HepG2 (cell line): ENCODE data around the gene TXNRD2. TPM values are rescaled to one million over a fixed set of nuclear protein-coding genes. Genes with fewer than 3 reads are reported as not detected.
A peak's percentile ranks its signal among the peaks of the same experiment; 100 is the strongest.
"Not testable (repeated sequence)": the region's sequence is repeated elsewhere in the genome, so short reads cannot be mapped to it uniquely, and the experiment has no call there.

ENCODE experiments used
- ATAC-seq: fragments of 200-7000 bp; cut with Tn5 transposase; 3 replicates; pipeline ENCODE4 v1.9.1; 2020; ENCODE audit warnings: mild to moderate bottlenecking, moderate library complexity
- BruUV-seq: library from RNA; stranded (reverse); fragments of 400-500 nt; replicated peaks from 2 replicates; lab custom pipeline; 2021; lab: Mats Ljungman, UMichigan
- CTCF ChIA-PET: fragments of 300-600 bp; formaldehyde crosslinking; extraction: SDS; loops from one replicate; lab custom pipeline; 2021; ENCODE audit warnings: low total read pairs, inconsistent platforms, low intra/inter-chr PET ratio; lab: Yijun Ruan, JAX
- POLR2A ChIA-PET: fragments of 350-600 bp; sonication (Branson Sonifier 250); formaldehyde crosslinking; loops from one replicate; lab custom pipeline; 2020; ENCODE audit warnings: antibody characterized with exemption, inconsistent platforms; lab: Yijun Ruan, JAX
- DNase-seq: peaks from one replicate; pipeline ENCODE4 v3.0.0-alpha.2; 2015; ENCODE audit warnings: low spot score
- FAIRE-seq: peaks from 3 replicates; lab custom pipeline; 2011; peaks lifted over from hg19 to GRCh38; lab: Jason Lieb, UNC
- H2AFZ ChIP-seq: one replicate; pipeline ENCODE4 v1.6.1; 2011; ENCODE audit warnings: low read length, inconsistent platforms
- H3K27ac ChIP-seq: fragments of 300-600 bp; 3 replicates; pipeline ENCODE4 v1.8.0; 2011; ENCODE audit warnings: mixed run types, mild to moderate bottlenecking, mixed read lengths, low read length, inconsistent platforms; ENCODE audit not compliant: insufficient read depth; ENCODE audit errors: extremely low read length
- H3K27me3 ChIP-seq, 2 experiments: fragments of 200-600 bp in 1 of 2; 2 replicates in 1 of 2; 3 replicates in 1 of 2; pipeline versions ENCODE4 v1.6.0 to v1.8.0; 2011; ENCODE audit warnings: low read length in 2 of 2, mild to moderate bottlenecking in 2 of 2, moderate library complexity in 2 of 2, inconsistent platforms in 1 of 2; ENCODE audit not compliant: insufficient read depth in 2 of 2, control insufficient read depth in 1 of 2
- H3K36me3 ChIP-seq, 2 experiments: fragments of 200-600 bp in 1 of 2; replicated peaks in 1 of 2; 2 replicates in 1 of 2; 3 replicates in 1 of 2; pipeline versions ENCODE4 v1.5.1 to v1.8.0; 2011; ENCODE audit warnings: low read length in 2 of 2, inconsistent platforms in 1 of 2; ENCODE audit not compliant: insufficient read depth in 2 of 2, control insufficient read depth in 1 of 2
- H3K4me1 ChIP-seq: 2 replicates; pipeline ENCODE4 v1.5.1; 2012; ENCODE audit warnings: low read length, inconsistent platforms; ENCODE audit not compliant: insufficient read depth
- H3K4me2 ChIP-seq: 2 replicates; pipeline ENCODE4 v1.6.0; 2011; ENCODE audit warnings: low read depth, low read length, inconsistent platforms
- H3K4me3 ChIP-seq, 3 experiments: fragments of 200-600 bp in 1 of 3; sonication (generic), shearing (Covaris generic) in 1 of 3; replicated peaks in 1 of 3; 2 replicates each; pipeline ENCODE4 v1.5.1; 2011 to 2016; ENCODE audit warnings: low read length in 3 of 3, inconsistent platforms in 2 of 3, low read depth in 2 of 3, mild to moderate bottlenecking in 2 of 3, control low read depth in 1 of 3, mixed read lengths in 1 of 3; ENCODE audit not compliant: insufficient read depth in 1 of 3
- H3K79me2 ChIP-seq: one replicate; pipeline ENCODE4 v1.6.1; 2011; ENCODE audit warnings: low read length, inconsistent platforms; ENCODE audit not compliant: insufficient read depth
- H3K9ac ChIP-seq: 2 replicates; pipeline ENCODE4 v1.6.0; 2011; ENCODE audit warnings: mild to moderate bottlenecking, low read depth, low read length, inconsistent platforms; ENCODE audit not compliant: insufficient read depth
- H3K9me3 ChIP-seq: 2 replicates; pipeline ENCODE4 v1.5.1; 2012; ENCODE audit warnings: mild to moderate bottlenecking, low read length
- H4K20me1 ChIP-seq: 2 replicates; pipeline ENCODE4 v1.6.0; 2011; ENCODE audit warnings: inconsistent platforms, mild to moderate bottlenecking, low read length, moderate library complexity; ENCODE audit not compliant: insufficient read depth
- HOXD1 ChIP-seq: sonication (generic); formaldehyde crosslinking; IDR thresholded peaks from 2 replicates; pipeline ENCODE4 v1.5.0; 2020; ENCODE audit warnings: missing genetic modification reagents
- SMYD3 ChIP-seq: sonication (generic); formaldehyde crosslinking; IDR thresholded peaks from 2 replicates; pipeline ENCODE4 v1.8.1; 2023; ENCODE audit warnings: mild to moderate bottlenecking, missing genetic modification reagents
- THYN1 ChIP-seq: sonication (generic); formaldehyde crosslinking; IDR thresholded peaks from 2 replicates; pipeline ENCODE4 v1.8.1; 2023; ENCODE audit warnings: low read depth, mild to moderate bottlenecking, moderate library complexity, missing genetic modification reagents, borderline replicate concordance
- ZFP37 ChIP-seq: sonication (generic); formaldehyde crosslinking; IDR thresholded peaks from 2 replicates; pipeline ENCODE4 v1.4.0; 2020; ENCODE audit warnings: missing genetic modification reagents, borderline replicate concordance
- WGBS: methylation state at CpG from one replicate; pipeline ENCODE4 v1.1.6; 2017; ENCODE audit warnings: low lambda C conversion rate; 5-methylcytosine and 5-hydroxymethylcytosine counted together
- in situ Hi-C: cut with HindIII; loops from 2 replicates; pipeline ENCODE4 v1.10.0; 2017; ENCODE audit warnings: low pct_unique_long_range_greater_than_20kb; ENCODE audit not compliant: extremely low pct_ligation_motif_present
- intact Hi-C: fragments of 100-400 bp; cut with micrococcal nuclease; formaldehyde crosslinking; loops from one replicate; pipeline ENCODE4 v1.10.0; 2022; ENCODE audit not compliant: unreplicated experiment
- polyA plus RNA-seq, 8 experiments: library from polyadenylated mRNA; depleted of rRNA in 3 of 8; stranded (reverse) in 7 of 8; unstranded in 1 of 8; fragments of >200 nt; fragmentation: Illumina TruSeq in 4 of 8; extraction: Trizol in 4 of 8; gene quantifications; 2 replicates each; pipeline versions ENCODE4 v1.2.1 to v1.2.3, GENCODE V29; 2011 to 2016; ENCODE audit warnings: low read depth in 4 of 8, missing spikeins in 1 of 8, mixed read lengths in 1 of 8; ENCODE audit not compliant: insufficient read depth in 1 of 8
- total RNA-seq, 5 experiments: library from RNA; depleted of rRNA; stranded (reverse); fragments of >200 nt; fragmentation: Illumina TruSeq; extraction: Trizol; gene quantifications; 2 replicates each; pipeline ENCODE4 v1.2.3, GENCODE V29; 2016; ENCODE audit warnings: low read depth in 1 of 5
- TF ChIP-seq, protein P1 (sequence below): sonication (generic); formaldehyde crosslinking; IDR thresholded peaks from 2 replicates; pipeline ENCODE4 v1.4.0; 2020; ENCODE audit warnings: missing genetic modification reagents
- TF ChIP-seq, protein P2 (sequence below): sonication (generic); formaldehyde crosslinking; IDR thresholded peaks from 2 replicates; pipeline ENCODE4 v1.4.0; 2020; ENCODE audit warnings: missing genetic modification reagents, mild to moderate bottlenecking, borderline replicate concordance
- TF ChIP-seq, protein P3 (sequence below): conservative IDR thresholded peaks from 2 replicates; pipeline ENCODE4 v1.6.1; 2018; ENCODE audit warnings: missing genetic modification reagents
- TF ChIP-seq, protein P4 (sequence below): sonication (generic); formaldehyde crosslinking; IDR thresholded peaks from 2 replicates; pipeline ENCODE4 v1.4.0; 2020; ENCODE audit warnings: mild to moderate bottlenecking, missing genetic modification reagents

The TXNRD2 gene
- total and polyA plus RNA-seq, 2 of the 13 experiments (the other 11 are each of a cell fraction or from before 2014, with no cell fraction given) = 17.5 to 18.6 TPM

DNA sequence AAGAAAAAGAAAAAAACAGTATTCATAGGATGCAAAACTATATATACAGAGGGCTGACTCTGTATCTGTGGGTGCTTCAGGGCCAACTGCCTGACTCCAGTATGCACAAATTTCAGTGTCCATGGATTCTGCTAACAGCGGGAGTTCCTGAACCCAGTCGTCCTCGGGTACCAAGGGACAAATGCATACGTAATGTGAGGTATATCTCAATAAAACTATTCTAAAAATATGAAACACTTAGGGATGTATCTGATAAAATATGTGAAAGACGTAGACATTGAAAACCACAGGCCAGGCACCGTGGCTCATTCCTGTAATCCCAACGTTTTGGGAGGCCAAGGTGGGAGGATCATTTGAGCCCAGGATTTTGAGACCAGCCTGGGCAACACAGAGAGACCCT lies 13.9 kb downstream of the TXNRD2 start (continued):
- TF ChIP-seq THYN1 (no peak), ZFP37 (CRISPR knock-in tag) (no peak), HOXD1 (CRISPR knock-in tag) (no peak)

DNA sequence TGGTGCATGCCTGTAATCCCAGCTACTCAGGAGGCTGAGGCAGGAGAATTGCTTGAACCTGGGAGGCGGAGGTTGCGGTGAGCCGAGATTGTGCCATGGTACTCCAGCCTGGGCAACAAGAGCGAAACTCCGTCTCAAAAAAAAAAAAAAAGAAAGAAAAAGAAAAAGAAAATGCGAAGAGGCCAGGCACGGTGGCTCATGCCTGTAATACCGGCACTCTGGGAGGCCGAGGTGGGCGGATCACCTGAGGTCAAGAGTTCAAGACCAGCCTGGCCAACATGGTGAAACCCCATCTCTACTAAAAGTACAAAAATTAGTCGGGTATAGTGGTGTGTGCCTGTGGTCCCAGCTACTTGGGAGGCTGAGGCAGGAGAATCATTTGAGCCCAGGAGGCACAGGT lies 15.6 kb downstream of the TXNRD2 start:
- WGBS = 96% methylated on average over 10 of the region's 11 CpGs
- ATAC-seq, DNase-seq, H2AFZ ChIP-seq, H3K4me3 ChIP-seq, POLR2A ChIA-PET, CTCF ChIA-PET, FAIRE-seq, H4K20me1 ChIP-seq, intact Hi-C loops, H3K36me3 ChIP-seq, H3K9me3 ChIP-seq, in situ Hi-C loops, H3K9ac ChIP-seq, H3K4me1 ChIP-seq, H3K27ac ChIP-seq, H3K4me2 ChIP-seq, BruUV-seq, H3K27me3 ChIP-seq, H3K79me2 ChIP-seq: not testable (repeated sequence)

DNA sequence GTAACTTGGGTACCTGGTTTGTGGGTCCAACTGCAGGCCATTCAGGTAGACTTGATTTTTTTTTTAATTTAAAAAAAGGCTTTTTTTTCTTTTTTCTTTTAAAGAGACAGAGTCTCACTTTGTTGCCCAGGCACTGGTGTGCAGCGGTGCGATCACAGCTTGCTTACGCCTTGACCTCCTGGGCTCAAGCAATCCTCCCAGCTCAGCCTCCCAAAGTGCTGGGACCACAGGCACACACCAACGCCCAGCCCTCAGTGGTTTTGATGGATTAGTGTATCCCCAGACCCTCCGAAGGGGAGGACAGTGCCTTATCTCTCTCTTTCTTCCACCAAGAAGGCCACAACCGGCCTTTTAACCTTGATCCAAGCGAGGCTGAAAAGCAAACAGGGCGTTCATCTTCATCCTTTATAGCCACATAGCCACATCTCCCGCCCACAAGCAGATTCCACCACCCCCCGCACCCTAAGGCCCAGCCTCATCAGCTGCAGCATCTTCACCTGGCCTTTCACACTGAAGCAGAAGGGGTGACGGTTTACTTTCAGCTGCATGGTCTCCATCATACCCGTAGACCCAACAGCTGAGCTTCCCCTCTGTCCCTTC lies 17.6 kb downstream of the TXNRD2 start:
- ChIA-PET POLR2A (no interaction called here), CTCF (no interaction called here)
- no peak overlapping the region for H3K27ac ChIP-seq
- H3K4me3 ChIP-seq = no peak overlapping the region
- H3K9me3 ChIP-seq = no peaks in the 10 kb centered on the region
- ATAC-seq = no peak
- H3K36me3 ChIP-seq = 0 out of 5 replicates have a peak, but pooled peaks cover 0 to 3% of the 10 kb centered on the region in 2 experiments
- in situ Hi-C loops (no loop called here), intact Hi-C loops (no loop called here)
- H3K79me2 ChIP-seq = no peaks in the 10 kb centered on the region
- BruUV-seq = no TSS peak
- no peaks in the 10 kb centered on the region; the same call in 1 of the 2 replicates for H3K4me1 ChIP-seq
- no peaks in the 10 kb centered on the region for H4K20me1 ChIP-seq
- H2AFZ ChIP-seq = no peak overlapping the region
- no peak for FAIRE-seq
- H3K4me2 ChIP-seq = no peak overlapping the region
- H3K9ac ChIP-seq = no peak overlapping the region
- no peaks in the 10 kb centered on the region for H3K27me3 ChIP-seq
- no peak for DNase-seq
- WGBS = 83% methylated on average over 12 of the region's 12 CpGs
- TF ChIP-seq, protein P1, sequence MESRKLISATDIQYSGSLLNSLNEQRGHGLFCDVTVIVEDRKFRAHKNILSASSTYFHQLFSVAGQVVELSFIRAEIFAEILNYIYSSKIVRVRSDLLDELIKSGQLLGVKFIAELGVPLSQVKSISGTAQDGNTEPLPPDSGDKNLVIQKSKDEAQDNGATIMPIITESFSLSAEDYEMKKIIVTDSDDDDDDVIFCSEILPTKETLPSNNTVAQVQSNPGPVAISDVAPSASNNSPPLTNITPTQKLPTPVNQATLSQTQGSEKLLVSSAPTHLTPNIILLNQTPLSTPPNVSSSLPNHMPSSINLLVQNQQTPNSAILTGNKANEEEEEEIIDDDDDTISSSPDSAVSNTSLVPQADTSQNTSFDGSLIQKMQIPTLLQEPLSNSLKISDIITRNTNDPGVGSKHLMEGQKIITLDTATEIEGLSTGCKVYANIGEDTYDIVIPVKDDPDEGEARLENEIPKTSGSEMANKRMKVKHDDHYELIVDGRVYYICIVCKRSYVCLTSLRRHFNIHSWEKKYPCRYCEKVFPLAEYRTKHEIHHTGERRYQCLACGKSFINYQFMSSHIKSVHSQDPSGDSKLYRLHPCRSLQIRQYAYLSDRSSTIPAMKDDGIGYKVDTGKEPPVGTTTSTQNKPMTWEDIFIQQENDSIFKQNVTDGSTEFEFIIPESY (CRISPR knock-in tag) = peak; percentile 84
- TF ChIP-seq, protein P2, sequence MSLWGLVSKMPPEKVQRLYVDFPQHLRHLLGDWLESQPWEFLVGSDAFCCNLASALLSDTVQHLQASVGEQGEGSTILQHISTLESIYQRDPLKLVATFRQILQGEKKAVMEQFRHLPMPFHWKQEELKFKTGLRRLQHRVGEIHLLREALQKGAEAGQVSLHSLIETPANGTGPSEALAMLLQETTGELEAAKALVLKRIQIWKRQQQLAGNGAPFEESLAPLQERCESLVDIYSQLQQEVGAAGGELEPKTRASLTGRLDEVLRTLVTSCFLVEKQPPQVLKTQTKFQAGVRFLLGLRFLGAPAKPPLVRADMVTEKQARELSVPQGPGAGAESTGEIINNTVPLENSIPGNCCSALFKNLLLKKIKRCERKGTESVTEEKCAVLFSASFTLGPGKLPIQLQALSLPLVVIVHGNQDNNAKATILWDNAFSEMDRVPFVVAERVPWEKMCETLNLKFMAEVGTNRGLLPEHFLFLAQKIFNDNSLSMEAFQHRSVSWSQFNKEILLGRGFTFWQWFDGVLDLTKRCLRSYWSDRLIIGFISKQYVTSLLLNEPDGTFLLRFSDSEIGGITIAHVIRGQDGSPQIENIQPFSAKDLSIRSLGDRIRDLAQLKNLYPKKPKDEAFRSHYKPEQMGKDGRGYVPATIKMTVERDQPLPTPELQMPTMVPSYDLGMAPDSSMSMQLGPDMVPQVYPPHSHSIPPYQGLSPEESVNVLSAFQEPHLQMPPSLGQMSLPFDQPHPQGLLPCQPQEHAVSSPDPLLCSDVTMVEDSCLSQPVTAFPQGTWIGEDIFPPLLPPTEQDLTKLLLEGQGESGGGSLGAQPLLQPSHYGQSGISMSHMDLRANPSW (CRISPR knock-in tag) = no peak
- TF ChIP-seq, protein P3, sequence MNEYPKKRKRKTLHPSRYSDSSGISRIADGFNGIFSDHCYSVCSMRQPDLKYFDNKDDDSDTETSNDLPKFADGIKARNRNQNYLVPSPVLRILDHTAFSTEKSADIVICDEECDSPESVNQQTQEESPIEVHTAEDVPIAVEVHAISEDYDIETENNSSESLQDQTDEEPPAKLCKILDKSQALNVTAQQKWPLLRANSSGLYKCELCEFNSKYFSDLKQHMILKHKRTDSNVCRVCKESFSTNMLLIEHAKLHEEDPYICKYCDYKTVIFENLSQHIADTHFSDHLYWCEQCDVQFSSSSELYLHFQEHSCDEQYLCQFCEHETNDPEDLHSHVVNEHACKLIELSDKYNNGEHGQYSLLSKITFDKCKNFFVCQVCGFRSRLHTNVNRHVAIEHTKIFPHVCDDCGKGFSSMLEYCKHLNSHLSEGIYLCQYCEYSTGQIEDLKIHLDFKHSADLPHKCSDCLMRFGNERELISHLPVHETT (CRISPR knock-in tag) = no peak
- TF ChIP-seq, protein P4, sequence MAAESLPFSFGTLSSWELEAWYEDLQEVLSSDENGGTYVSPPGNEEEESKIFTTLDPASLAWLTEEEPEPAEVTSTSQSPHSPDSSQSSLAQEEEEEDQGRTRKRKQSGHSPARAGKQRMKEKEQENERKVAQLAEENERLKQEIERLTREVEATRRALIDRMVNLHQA = no peak
- no peak for TF ChIP-seq SMYD3
